GM19238 (cell line): ENCODE results near the gene ASB16.

ENCODE experiments used
- DNase-seq: peaks from one replicate; pipeline ENCODE4 v3.0.0; 2011; ENCODE audit warnings: low spot score; ENCODE audit not compliant: insufficient read length

ASB16 gene

GRCh38 chr17:44209786-44210341 lies 39.4 kb downstream of the ASB16 start:
- no peak for DNase-seq

- DNase-seq, result peak; percentile 95
These were observed 40.1 kb downstream of the ASB16 start for GRCh38 chr17:44210342-44211192.

GRCh38 chr17:44211281-44212265 lies 41.1 kb downstream of the ASB16 start:
- no peak for DNase-seq

- DNase-seq, result no peak
These were observed 42.3 kb downstream of the ASB16 start for GRCh38 chr17:44212507-44213402.

GRCh38 chr17:44213403-44214229 lies 43.1 kb downstream of the ASB16 start:
- DNase-seq, result no peak

- no peak for DNase-seq
These were observed 43.7 kb downstream of the ASB16 start for GRCh38 chr17:44214230-44214494.

GRCh38 chr17:44214896-44215295 lies 44.4 kb downstream of the ASB16 start:
- DNase-seq, result no peak

- DNase-seq, result peak; percentile 57
These were observed 45.7 kb downstream of the ASB16 start for GRCh38 chr17:44216173-44216572.

GRCh38 chr17:44216694-44217093 lies 46.2 kb downstream of the ASB16 start:
- DNase-seq, result no peak

GRCh38 chr17:44217738-44218343 lies 47.3 kb downstream of the ASB16 start:
- DNase-seq, result no peak

GRCh38 chr17:44218344-44219107 lies 48.0 kb downstream of the ASB16 start:
- peak; percentile 83 for DNase-seq

GRCh38 chr17:44219108-44219615 lies 48.7 kb downstream of the ASB16 start:
- peak; percentile 87 for DNase-seq

- DNase-seq, result peak; percentile 64
These were observed 49.2 kb downstream of the ASB16 start, which contains the start of gene UBTF for GRCh38 chr17:44219616-44220212. Gene UBTF, minus strand, starts transcription at chr17:44219675. Its CDS starts 1,446 bp downstream, at chr17:44218229.

- DNase-seq, result peak; percentile 63
These were observed 49.9 kb downstream of the ASB16 start for GRCh38 chr17:44220213-44221083.

GRCh38 chr17:44221084-44221861 lies 50.8 kb downstream of the ASB16 start:
- peak; percentile 76 for DNase-seq

GRCh38 chr17:44221862-44222111 lies 51.3 kb downstream of the ASB16 start:
- DNase-seq, result no peak
